IMR-90 (cell line): Measurements from ENCODE around the gene PLRG1. TPM values are rescaled to one million over a fixed set of nuclear protein-coding genes. Genes with fewer than 3 reads are reported as not detected.

Experiments
- ATAC-seq: fragments of 200-7000 bp; cut with Tn5 transposase; 2 replicates; pipeline ENCODE4 v1.9.1; 2020; ENCODE audit warnings: low read depth, mild to moderate bottlenecking, moderate library complexity
- BruUV-seq: library from RNA; stranded (reverse); fragments of 400-500 nt; replicated peaks from 2 replicates; lab custom pipeline; 2021; lab: Mats Ljungman, UMichigan
- CTCF ChIA-PET: fragments of 300-600 bp; formaldehyde crosslinking; extraction: SDS; loops from one replicate; lab custom pipeline; 2021; ENCODE audit warnings: antibody characterized with exemption; lab: Yijun Ruan, JAX
- POLR2A ChIA-PET: fragments of 300-600 bp; sonication (Branson Sonifier 250); formaldehyde crosslinking; loops from one replicate; lab custom pipeline; 2022; ENCODE audit warnings: antibody characterized with exemption; ENCODE audit not compliant: unreplicated experiment; lab: Charles Lee
- DNase-seq: peaks from one replicate; pipeline ENCODE4 v3.0.0; 2013
- H2AFZ ChIP-seq: replicated peaks from 2 replicates; pipeline ENCODE3; 2013; ENCODE audit warnings: low read length, mild to moderate bottlenecking; ENCODE audit not compliant: poor library complexity
- H2AK5ac ChIP-seq: 2 replicates; pipeline ENCODE4 v1.6.1; 2013; ENCODE audit warnings: low read depth, low read length, inconsistent platforms
- H2AK9ac ChIP-seq: replicated peaks from 2 replicates; pipeline ENCODE3; 2013; ENCODE audit warnings: mild to moderate bottlenecking, low read depth, low read length, moderate library complexity; ENCODE audit not compliant: poor library complexity
- H2BK120ac ChIP-seq: 2 replicates; pipeline ENCODE4 v1.6.1; 2013; ENCODE audit warnings: low read depth, low read length, inconsistent platforms
- H2BK15ac ChIP-seq: 3 replicates; pipeline ENCODE4 v1.6.1; 2013; ENCODE audit warnings: low read depth, low read length, inconsistent platforms
- H2BK20ac ChIP-seq: 2 replicates; pipeline ENCODE4 v1.6.1; 2013; ENCODE audit warnings: low read depth, mild to moderate bottlenecking, inconsistent platforms, low read length, moderate library complexity
- H2BK5ac ChIP-seq: 2 replicates; pipeline ENCODE4 v1.6.1; 2013; ENCODE audit warnings: mild to moderate bottlenecking, low read depth, low read length, inconsistent platforms; ENCODE audit not compliant: poor library complexity, severe bottlenecking
- H3K14ac ChIP-seq: replicated peaks from 2 replicates; pipeline ENCODE4 v1.6.1; 2013; ENCODE audit warnings: low read depth, low read length, inconsistent platforms
- H3K18ac ChIP-seq: 2 replicates; pipeline ENCODE4 v1.6.1; 2013; ENCODE audit warnings: low read depth, low read length, control low read depth
- H3K23ac ChIP-seq: 2 replicates; pipeline ENCODE4 v1.6.1; 2013; ENCODE audit warnings: low read depth, low read length, inconsistent platforms
- H3K27ac ChIP-seq: 2 replicates; pipeline ENCODE4 v1.5.1; 2013; ENCODE audit warnings: mild to moderate bottlenecking, control low read depth, low read length; ENCODE audit not compliant: insufficient read depth
- H3K27me3 ChIP-seq: 2 replicates; pipeline ENCODE4 v1.6.1; 2013; ENCODE audit warnings: low read length; ENCODE audit not compliant: control insufficient read depth, insufficient read depth
- H3K36me3 ChIP-seq: 2 replicates; pipeline ENCODE4 v1.6.1; 2013; ENCODE audit warnings: low read length, mixed read lengths; ENCODE audit not compliant: control insufficient read depth, insufficient read depth
- H3K4ac ChIP-seq: 2 replicates; pipeline ENCODE4 v1.6.1; 2013; ENCODE audit warnings: low read depth, low read length, inconsistent platforms
- H3K4me1 ChIP-seq: 2 replicates; pipeline ENCODE4 v1.6.1; 2013; ENCODE audit warnings: low read length, mixed read lengths; ENCODE audit not compliant: control insufficient read depth, insufficient read depth
- H3K4me2 ChIP-seq: 2 replicates; pipeline ENCODE4 v1.6.1; 2013; ENCODE audit warnings: low read depth, mild to moderate bottlenecking, control low read depth, low read length, moderate library complexity
- H3K4me3 ChIP-seq: 2 replicates; pipeline ENCODE4 v1.5.1; 2013; ENCODE audit warnings: low read depth, mild to moderate bottlenecking, control low read depth, low read length, moderate library complexity; ENCODE audit not compliant: insufficient read depth
- H3K56ac ChIP-seq: 2 replicates; pipeline ENCODE4 v1.6.1; 2013; ENCODE audit warnings: low read length, inconsistent platforms; ENCODE audit not compliant: insufficient read depth; ENCODE audit errors: extremely low read depth
- H3K79me1 ChIP-seq, 2 experiments: 2 replicates each; pipeline ENCODE4 v1.6.1; 2013; ENCODE audit warnings: low read length in 2 of 2, inconsistent platforms in 1 of 2, low read depth in 1 of 2
- H3K9ac ChIP-seq: 2 replicates; pipeline ENCODE4 v1.6.1; 2013; ENCODE audit warnings: low read depth, low read length, control low read depth
- H3K9me1 ChIP-seq: 2 replicates; pipeline ENCODE4 v1.6.1; 2013; ENCODE audit warnings: low read length, inconsistent platforms; ENCODE audit not compliant: insufficient read depth
- H3K9me3 ChIP-seq: 2 replicates; pipeline ENCODE4 v1.6.1; 2013; ENCODE audit warnings: low read length; ENCODE audit not compliant: control insufficient read depth, insufficient read depth
- H4K20me1 ChIP-seq: 2 replicates; pipeline ENCODE4 v1.6.1; 2013; ENCODE audit warnings: low read length, inconsistent platforms; ENCODE audit not compliant: insufficient read depth
- H4K5ac ChIP-seq: 2 replicates; pipeline ENCODE4 v1.6.1; 2013; ENCODE audit warnings: mild to moderate bottlenecking, low read depth, low read length, control low read depth
- H4K8ac ChIP-seq, 2 experiments: 2 replicates each; pipeline ENCODE4 v1.6.1; 2013; ENCODE audit warnings: low read depth in 2 of 2, low read length in 2 of 2, control low read depth in 1 of 2, inconsistent platforms in 1 of 2
- H4K91ac ChIP-seq: 2 replicates; pipeline ENCODE4 v1.6.1; 2013; ENCODE audit warnings: low read depth, low read length, inconsistent platforms; ENCODE audit not compliant: insufficient read depth
- BHLHE40 ChIP-seq: fragments of 150-350 bp; IDR thresholded peaks from 2 replicates; pipeline ENCODE4 v1.6.1; 2016; ENCODE audit warnings: mild to moderate bottlenecking, low read depth, low read length
- CEBPB ChIP-seq: IDR thresholded peaks from 2 replicates; pipeline ENCODE4 v1.6.1; 2012; ENCODE audit warnings: low read depth, low read length, improper control_type of control experiment
- CHD1 ChIP-seq: IDR thresholded peaks from 2 replicates; pipeline ENCODE4 v1.6.1; 2012; ENCODE audit warnings: low read depth, low read length, improper control_type of control experiment
- CTCF ChIP-seq: conservative IDR thresholded peaks from 2 replicates; pipeline ENCODE4 v1.5.1; 2012; ENCODE audit warnings: mild to moderate bottlenecking, low read depth, low read length, improper control_type of control experiment
- ELK1 ChIP-seq: fragments of 150-350 bp; IDR thresholded peaks from 2 replicates; pipeline ENCODE4 v1.6.1; 2016; ENCODE audit warnings: low read depth, mild to moderate bottlenecking, low read length, moderate library complexity, borderline replicate concordance
- FOS ChIP-seq: fragments of 150-350 bp; IDR thresholded peaks from 2 replicates; pipeline ENCODE4 v1.6.1; 2016; ENCODE audit warnings: low read depth, low read length
- MAZ ChIP-seq: IDR thresholded peaks from 2 replicates; pipeline ENCODE4 v1.6.1; 2012; ENCODE audit warnings: low read depth, mild to moderate bottlenecking, low read length, improper control_type of control experiment, moderate library complexity, borderline replicate concordance
- MXI1 ChIP-seq: IDR thresholded peaks from 2 replicates; pipeline ENCODE4 v1.6.1; 2012; ENCODE audit warnings: low read depth, mild to moderate bottlenecking, low read length, moderate library complexity, borderline replicate concordance
- RAD21 ChIP-seq: IDR thresholded peaks from 2 replicates; pipeline ENCODE4 v1.6.1; 2012; ENCODE audit warnings: low read length, improper control_type of control experiment
- RCOR1 ChIP-seq: IDR thresholded peaks from 2 replicates; pipeline ENCODE4 v1.6.1; 2012; ENCODE audit warnings: mild to moderate bottlenecking, low read length, improper control_type of control experiment; ENCODE audit not compliant: insufficient replicate concordance
- RFX5 ChIP-seq: IDR thresholded peaks from 2 replicates; pipeline ENCODE4 v1.8.0; 2012; ENCODE audit warnings: low read depth, mild to moderate bottlenecking, low read length, moderate library complexity
- WGBS, 2 experiments: methylation state at CpG; one replicate each; pipeline versions ENCODE4 v1.1.5 to v1.1.7; 2013; ENCODE audit warnings: missing lambda C conversion rate in 2 of 2; ENCODE audit not compliant: insufficient read length in 1 of 2; ENCODE audit errors: extremely low coverage in 2 of 2; 5-methylcytosine and 5-hydroxymethylcytosine counted together
- dilution Hi-C: fragments of 300-500 bp; cut with HindIII; formaldehyde crosslinking; loops from one replicate; pipeline ENCODE4 v1.14.3; 2018; ENCODE audit warnings: low sequenced_read_pairs; ENCODE audit not compliant: unreplicated experiment
- in situ Hi-C: fragments of 300-500 bp; cut with MboI; formaldehyde crosslinking; loops from 3 replicates; pipeline ENCODE4 v1.14.3; 2019; ENCODE audit warnings: low sequenced_read_pairs, inconsistent platforms, mixed read lengths
- intact Hi-C: fragments of 100-400 bp; cut with micrococcal nuclease; formaldehyde crosslinking; loops from 2 replicates; pipeline ENCODE4 v1.10.0; 2022
- polyA plus RNA-seq, 3 experiments: library from polyadenylated mRNA; depleted of rRNA; stranded (reverse); fragments of >200 nt; gene quantifications; 2 replicates each; pipeline ENCODE4 v1.2.3, GENCODE V29; 2012; ENCODE audit warnings: low replicate concordance in 1 of 3
- total RNA-seq: library from RNA; depleted of rRNA; stranded (reverse); fragments of >200 nt; gene quantifications from 2 replicates; pipeline ENCODE4 v1.2.3, GENCODE V29; 2012

Gene PLRG1
- total and polyA plus RNA-seq, 2 of the 4 experiments (the other 2 are of a cell fraction): 76.1 to 200 TPM

- H2BK5ac ChIP-seq: no peak overlapping the region
- TF ChIP-seq CEBPB (no peak), CTCF (no peak), ELK1 (no peak), CHD1 (no peak), RAD21 (no peak), FOS (no peak), BHLHE40 (no peak), RFX5 (no peak), RCOR1 (no peak), MXI1 (no peak), MAZ (no peak)
- H2AFZ ChIP-seq: no peak overlapping the region
- no peak overlapping the region for H2BK120ac ChIP-seq
- H3K56ac ChIP-seq: no peak overlapping the region
- no peak overlapping the region for H3K4ac ChIP-seq
- no peak overlapping the region for H3K23ac ChIP-seq
- no peak overlapping the region for H2AK5ac ChIP-seq
- DNase-seq: no peak
- no TSS peak for BruUV-seq
- H3K4me2 ChIP-seq: no peak overlapping the region
- H3K18ac ChIP-seq: no peak overlapping the region
- no CpG with 5 or more reads among the region's 1 CpG for WGBS, 2 experiments
- H2AK9ac ChIP-seq: no peak overlapping the region
- H4K8ac ChIP-seq: no peak overlapping the region
- H3K27me3 ChIP-seq: no peaks in the 10 kb centered on the region
- H3K27ac ChIP-seq: no peak overlapping the region
- H2BK15ac ChIP-seq: no peak overlapping the region
- H3K14ac ChIP-seq: no peak overlapping the region
- H3K4me3 ChIP-seq: no peak overlapping the region
- dilution Hi-C loops (no loop called here), in situ Hi-C loops (no loop called here), intact Hi-C loops (no loop called here)
- ChIA-PET POLR2A (no interaction called here), CTCF (no interaction called here)
- no peak overlapping the region for H3K9ac ChIP-seq
- no peaks in the 10 kb centered on the region for H3K9me3 ChIP-seq
- 0 out of 2 replicates have a peak, but pooled peaks cover 4% of the 10 kb centered on the region for H3K9me1 ChIP-seq
- H4K5ac ChIP-seq: no peak overlapping the region
- H3K79me1 ChIP-seq: no peaks in the 10 kb centered on the region
- H3K36me3 ChIP-seq: peaks cover 8% of the 10 kb centered on the region
- H4K20me1 ChIP-seq: no peaks in the 10 kb centered on the region
- H3K4me1 ChIP-seq: no peaks in the 10 kb centered on the region
- no peak overlapping the region for H2BK20ac ChIP-seq
- H4K91ac ChIP-seq: no peak overlapping the region
- ATAC-seq: no peak
Observed at GRCh38 chr4:154534296-154534695, 15.9 kb downstream of the PLRG1 start.
